Vagina (tissue), 2 donors: Measurements from ENCODE around the gene GLIPR1.

Experiments used
- CTCF ChIP-seq, 3 experiments: fragments of 450-650 bp in 2 of 3; fragments of 200-600 bp in 1 of 3; sonication (generic) in 1 of 3; IDR thresholded peaks; one replicate each; pipeline ENCODE4 v1.5.1; 2017 to 2019; ENCODE audit warnings: antibody characterized with exemption in 3 of 3, mild to moderate bottlenecking in 2 of 3, moderate library complexity in 2 of 3
- POLR2A ChIP-seq, 2 donors: fragments of 450-650 bp; IDR thresholded peaks; one replicate each; pipeline ENCODE4 v1.6.1; 2017; ENCODE audit warnings: antibody characterized with exemption in 2 of 2, mild to moderate bottlenecking in 2 of 2, moderate library complexity in 2 of 2
- POLR2AphosphoS5 ChIP-seq, 2 donors: sonication (generic); formaldehyde crosslinking; IDR thresholded peaks; one replicate each; pipeline ENCODE4 v1.9.0; 2017; ENCODE audit warnings: antibody characterized with exemption in 2 of 2, mild to moderate bottlenecking in 2 of 2, low read depth in 1 of 2; ENCODE audit not compliant: insufficient read depth in 1 of 2

GRCh38 chr12:75543529-75543928, 63.0 kb downstream of the GLIPR1 start:
- TF ChIP-seq CTCF (IDR thresholded peaks at IDR 0.05), result no peak
- no peak for TF ChIP-seq POLR2AphosphoS5 (IDR thresholded peaks at IDR 0.05; ENCODE audit: insufficient read depth in 1 of 2, low read depth in 1 of 2)
- no peak for TF ChIP-seq POLR2A (IDR thresholded peaks at IDR 0.05)
